H1 (cell line): ENCODE measurements around the gene TPP1. TPM values are rescaled to one million over a fixed set of nuclear protein-coding genes. Genes with fewer than 3 reads are reported as not detected.

Experiments
- CTCF ChIA-PET: fragments of 300-600 bp; sonication (Branson Sonifier 250); formaldehyde crosslinking; loops from one replicate; lab custom pipeline; 2021; ENCODE audit not compliant: partially characterized antibody; lab: Charles Lee
- POLR2A ChIA-PET: fragments of 300-600 bp; sonication (Branson Sonifier 250); formaldehyde crosslinking; loops from one replicate; lab custom pipeline; 2021; ENCODE audit warnings: inconsistent platforms; ENCODE audit not compliant: partially characterized antibody; lab: Charles Lee
- DNase-seq, 2 experiments: peaks; one replicate each; pipeline versions ENCODE4 v3.0.0 to v3.0.0-alpha.2; 2010 to 2022; ENCODE audit warnings: low spot score in 2 of 2, low read depth in 1 of 2, mixed read lengths in 1 of 2
- FAIRE-seq: peaks from 2 replicates; lab custom pipeline; 2011; peaks lifted over from hg19 to GRCh38; lab: Jason Lieb, UNC
- H2AFZ ChIP-seq: 2 replicates; pipeline ENCODE4 v1.8.1; 2012; ENCODE audit warnings: low read length, inconsistent platforms
- H2AK5ac ChIP-seq: 2 replicates; pipeline ENCODE4 v1.6.1; 2013; ENCODE audit warnings: low read depth, low read length
- H2BK120ac ChIP-seq: replicated peaks from 2 replicates; pipeline ENCODE3; 2013; ENCODE audit warnings: low read depth, low read length, inconsistent platforms
- H2BK12ac ChIP-seq: 2 replicates; pipeline ENCODE4 v1.6.1; 2013; ENCODE audit warnings: low read depth, low read length
- H2BK15ac ChIP-seq: 2 replicates; pipeline ENCODE4 v1.6.1; 2013; ENCODE audit warnings: low read length
- H2BK20ac ChIP-seq: 2 replicates; pipeline ENCODE4 v1.6.1; 2013; ENCODE audit warnings: low read length
- H2BK5ac ChIP-seq: 2 replicates; pipeline ENCODE4 v1.6.1; 2013; ENCODE audit warnings: low read depth, low read length
- H3K14ac ChIP-seq: 2 replicates; pipeline ENCODE4 v1.6.1; 2013; ENCODE audit warnings: inconsistent platforms; ENCODE audit not compliant: insufficient read length
- H3K18ac ChIP-seq: 2 replicates; pipeline ENCODE4 v1.6.1; 2013; ENCODE audit warnings: low read length; ENCODE audit errors: extremely low read depth
- H3K23ac ChIP-seq: 2 replicates; pipeline ENCODE4 v1.6.1; 2013; ENCODE audit warnings: inconsistent platforms; ENCODE audit not compliant: insufficient read length
- H3K23me2 ChIP-seq: 2 replicates; pipeline ENCODE4 v1.6.1; 2013; ENCODE audit warnings: low read depth, low read length
- H3K27ac ChIP-seq: 2 replicates; pipeline ENCODE4 v1.6.1; 2011; ENCODE audit warnings: low read depth, low read length, inconsistent platforms
- H3K27me3 ChIP-seq, 4 experiments: replicated peaks in 1 of 4; 1 replicate in 1 of 4; 2 replicates in 3 of 4; pipeline versions ENCODE4 v1.6.1 to v1.8.1; 2011 to 2013; ENCODE audit warnings: low read length in 3 of 4, mild to moderate bottlenecking in 3 of 4, inconsistent platforms in 2 of 4, mixed read lengths in 2 of 4, moderate library complexity in 1 of 4; ENCODE audit not compliant: control insufficient read depth in 3 of 4, insufficient read depth in 3 of 4; ENCODE audit errors: extremely low read depth in 1 of 4
- H3K36me3 ChIP-seq, 4 experiments: 2 replicates each; pipeline versions ENCODE4 v1.6.1 to v1.8.1; 2011 to 2013; ENCODE audit warnings: mild to moderate bottlenecking in 4 of 4, low read length in 3 of 4, moderate library complexity in 2 of 4, control low read depth in 1 of 4, inconsistent platforms in 1 of 4; ENCODE audit not compliant: insufficient read depth in 4 of 4, control insufficient read depth in 2 of 4
- H3K4ac ChIP-seq: replicated peaks from 2 replicates; pipeline ENCODE3; 2013; ENCODE audit warnings: low read length, low read depth, mixed read lengths, inconsistent platforms; ENCODE audit not compliant: insufficient read length
- H3K4me1 ChIP-seq, 4 experiments: replicated peaks in 1 of 4; 1 replicate in 1 of 4; 2 replicates in 3 of 4; pipeline versions ENCODE4 v1.6.1 to v1.8.1; 2011 to 2013; ENCODE audit warnings: low read length in 3 of 4, inconsistent platforms in 2 of 4, mixed read lengths in 1 of 4; ENCODE audit not compliant: insufficient read depth in 4 of 4, control insufficient read depth in 3 of 4
- H3K4me2 ChIP-seq, 2 experiments: 2 replicates each; pipeline versions ENCODE4 v1.6.1 to v1.8.1; 2011 to 2013; ENCODE audit warnings: low read depth in 2 of 2, low read length in 2 of 2, control low read depth in 1 of 2, inconsistent platforms in 1 of 2, mild to moderate bottlenecking in 1 of 2; ENCODE audit not compliant: insufficient read depth in 1 of 2
- H3K4me3 ChIP-seq, 4 experiments: fragments of 200-600, 300-600 bp in 1 of 4; sonication (generic), shearing (Covaris generic), sonication (Bioruptor Twin) in 1 of 4; 2 replicates each; pipeline versions ENCODE4 v1.5.1 to v1.8.1; 2011 to 2016; ENCODE audit warnings: low read length in 4 of 4, low read depth in 3 of 4, control low read depth in 2 of 4, inconsistent platforms in 2 of 4, mild to moderate bottlenecking in 2 of 4, mixed read lengths in 1 of 4, moderate library complexity in 1 of 4; ENCODE audit not compliant: insufficient read depth in 2 of 4; ENCODE audit errors: extremely low read depth in 1 of 4
- H3K56ac ChIP-seq: replicated peaks from 2 replicates; pipeline ENCODE3; 2013; ENCODE audit warnings: low read depth, mild to moderate bottlenecking, mixed read lengths, low read length, inconsistent platforms; ENCODE audit not compliant: insufficient read length
- H3K79me1 ChIP-seq: 2 replicates; pipeline ENCODE4 v1.6.1; 2013; ENCODE audit warnings: low read depth, low read length, control low read depth
- H3K79me2 ChIP-seq, 2 experiments: 2 replicates each; pipeline versions ENCODE4 v1.6.1 to v1.8.1; 2012 to 2013; ENCODE audit warnings: low read length in 2 of 2, mild to moderate bottlenecking in 2 of 2, inconsistent platforms in 1 of 2; ENCODE audit not compliant: insufficient read depth in 2 of 2, control insufficient read depth in 1 of 2
- H3K9ac ChIP-seq, 4 experiments: replicated peaks in 1 of 4; 1 replicate in 1 of 4; 2 replicates in 3 of 4; pipeline versions ENCODE4 v1.6.1 to v1.8.1; 2011 to 2013; ENCODE audit warnings: low read depth in 3 of 4, low read length in 3 of 4, control low read depth in 2 of 4, mild to moderate bottlenecking in 2 of 4, moderate library complexity in 2 of 4, inconsistent platforms in 1 of 4; ENCODE audit errors: extremely low read depth in 1 of 4
- H3K9me3 ChIP-seq, 2 experiments: 2 replicates each; pipeline versions ENCODE4 v1.6.1 to v1.8.1; 2012 to 2013; ENCODE audit warnings: mild to moderate bottlenecking in 2 of 2, moderate library complexity in 2 of 2, control low read depth in 1 of 2, inconsistent platforms in 1 of 2, low read depth in 1 of 2, low read length in 1 of 2, mixed read lengths in 1 of 2; ENCODE audit not compliant: insufficient read depth in 2 of 2
- H4K20me1 ChIP-seq, 2 experiments: replicated peaks in 1 of 2; 2 replicates each; pipeline versions ENCODE3 to v1.8.1; 2011 to 2013; ENCODE audit warnings: inconsistent platforms in 2 of 2, low read length in 2 of 2, mild to moderate bottlenecking in 1 of 2; ENCODE audit not compliant: insufficient read depth in 2 of 2, control insufficient read depth in 1 of 2
- H4K5ac ChIP-seq: 2 replicates; pipeline ENCODE4 v1.6.1; 2013; ENCODE audit warnings: low read length, low read depth, mixed read lengths, inconsistent platforms; ENCODE audit not compliant: insufficient read length
- H4K8ac ChIP-seq: 2 replicates; pipeline ENCODE4 v1.8.0; 2013; ENCODE audit warnings: mild to moderate bottlenecking, moderate library complexity, low read length, inconsistent platforms; ENCODE audit not compliant: insufficient read depth; ENCODE audit errors: extremely low read depth
- H4K91ac ChIP-seq: replicated peaks from 2 replicates; pipeline ENCODE3; 2013; ENCODE audit warnings: low read length, mixed read lengths, inconsistent platforms; ENCODE audit not compliant: insufficient read length
- BCL11A ChIP-seq, 2 experiments: IDR thresholded peaks; one replicate each; pipeline ENCODE4 v1.6.1; 2011; ENCODE audit warnings: low read depth in 2 of 2, low read length in 2 of 2, mild to moderate bottlenecking in 2 of 2
- EGR1 ChIP-seq: IDR thresholded peaks from 2 replicates; pipeline ENCODE4 v1.6.1; 2011; ENCODE audit warnings: low read depth, low read length, borderline replicate concordance
- HDAC2 ChIP-seq, 2 experiments: fragments of 300-600 bp in 1 of 2; sonication (generic) in 1 of 2; IDR thresholded peaks; 2 replicates each; pipeline ENCODE4 v1.6.1; 2011 to 2012; ENCODE audit warnings: low read depth in 2 of 2, low read length in 2 of 2, mild to moderate bottlenecking in 2 of 2, moderate library complexity in 2 of 2, borderline replicate concordance in 1 of 2, inconsistent platforms in 1 of 2
- KDM1A ChIP-seq: fragments of 200-600, 300-600 bp; sonication (generic); IDR thresholded peaks from 2 replicates; pipeline ENCODE4 v1.7.1; 2016; ENCODE audit warnings: mild to moderate bottlenecking, low read length, borderline replicate concordance
- KDM5A ChIP-seq: fragments of 200-600 bp; IDR thresholded peaks from 2 replicates; pipeline ENCODE4 v1.7.1; 2012; ENCODE audit warnings: mild to moderate bottlenecking, low read length, inconsistent platforms, mixed read lengths
- PHF8 ChIP-seq: fragments of 200-600 bp; sonication (generic); conservative IDR thresholded peaks from 2 replicates; pipeline ENCODE4 v1.7.1; 2012; ENCODE audit warnings: low read depth, mild to moderate bottlenecking, inconsistent platforms, low read length, moderate library complexity
- RXRA ChIP-seq: IDR thresholded peaks from 2 replicates; pipeline ENCODE4 v1.6.1; 2011; ENCODE audit warnings: low read depth, mild to moderate bottlenecking, low read length, moderate library complexity; ENCODE audit not compliant: insufficient read depth
- SP1 ChIP-seq: IDR thresholded peaks from 2 replicates; pipeline ENCODE4 v1.6.1; 2011; ENCODE audit warnings: low read depth, low read length
- TBP ChIP-seq: IDR thresholded peaks from 2 replicates; pipeline ENCODE4 v1.6.1; 2011; ENCODE audit warnings: low read depth, low read length, improper control_type of control experiment
- WGBS, 2 experiments: shearing (Covaris generic) in 1 of 2; methylation state at CpG; one replicate each; pipeline versions ENCODE4 v1.1.6 to v1.1.7; 2013 to 2015; ENCODE audit warnings: low lambda C conversion rate in 2 of 2, mixed read lengths in 2 of 2, inconsistent platforms in 1 of 2, low coverage in 1 of 2, missing lambda C conversion rate in 1 of 2; ENCODE audit not compliant: insufficient replicate concordance in 2 of 2, insufficient coverage in 1 of 2, insufficient read length in 1 of 2; ENCODE audit errors: extremely low coverage in 1 of 2, missing lambda C conversion rate in 1 of 2; 5-methylcytosine and 5-hydroxymethylcytosine counted together
- polyA plus RNA-seq, 7 experiments: library from polyadenylated mRNA; depleted of rRNA in 3 of 7; stranded (reverse) in 5 of 7; unstranded in 2 of 7; fragments of >200 nt in 5 of 7; fragments of 200-250 nt in 2 of 7; gene quantifications; 1 replicate in 5 of 7; 2 replicates in 1 of 7; 4 replicates in 1 of 7; pipeline versions ENCODE4 v1.2.1 to v1.2.3, GENCODE V29; 2011 to 2013; ENCODE audit warnings: missing spikeins in 2 of 7, mixed read lengths in 2 of 7
- total RNA-seq: library from RNA; stranded (reverse); fragmentation: NEBNext Ultra II Directional; extraction: Animal tissue kit (Norgen Biotek cat#: 25700); gene quantifications from 2 replicates; pipeline ENCODE4 v1.2.1, GENCODE V29; 2021

The TPP1 gene
- total and polyA plus RNA-seq, 2 of the 8 experiments (the other 6 are each of a cell fraction or from before 2014, with no cell fraction given) = 36.1 to 77.5 TPM

DNA sequence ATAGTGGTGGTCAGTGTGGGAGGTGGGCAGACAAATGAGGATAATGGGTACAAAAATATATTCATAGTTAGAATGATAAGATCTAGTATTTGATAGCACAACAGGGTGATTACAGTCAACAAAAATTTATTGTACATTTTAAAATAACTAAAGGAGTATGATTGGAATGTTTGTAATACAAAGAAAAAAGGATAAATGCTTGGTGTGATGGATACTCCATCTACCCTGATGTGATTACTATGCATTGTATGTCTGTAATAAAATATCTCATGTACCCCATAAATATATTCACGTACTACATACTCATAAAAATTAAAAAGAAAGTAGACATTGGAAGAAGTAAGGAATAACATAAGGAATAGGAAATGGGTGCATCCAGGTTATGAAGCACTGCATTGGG is 31.2 kb downstream of the TPP1 start:
- Histone ChIP-seq H3K23me2 (no peaks in the 10 kb centered on the region), H4K20me1 (no peaks in the 10 kb centered on the region), H3K36me3 (no peaks in the 10 kb centered on the region), H4K91ac (no peak overlapping the region), H3K27me3 (no peaks in the 10 kb centered on the region), H3K23ac (no peak overlapping the region), H3K79me1 (no peaks in the 10 kb centered on the region; the same call in 1 of the 2 replicates), H4K5ac (no peak overlapping the region), H2BK12ac (no peak overlapping the region), H2BK15ac (no peak overlapping the region), H3K14ac (no peak overlapping the region), H4K8ac (no peak overlapping the region), H2BK5ac (no peak overlapping the region), H2BK20ac (no peak overlapping the region), H3K9ac (no peak overlapping the region), H2BK120ac (no peak overlapping the region), H3K56ac (no peak overlapping the region), H2AK5ac (no peak overlapping the region), H3K4me1 (peaks cover 0 to 16% (median 10%) of the 10 kb centered on the region in 4 experiments; a peak in 5 of 7 replicates), H3K4me2 (no peak overlapping the region), H3K27ac (no peak overlapping the region), H3K79me2 (no peaks in the 10 kb centered on the region), H2AFZ (no peak overlapping the region), H3K18ac (no peak overlapping the region), H3K4ac (no peak overlapping the region), H3K9me3 (peaks cover 0 to 4% of the 10 kb centered on the region in 2 experiments; a peak in 1 of 4 replicates), H3K4me3 (no peak overlapping the region)
- ChIA-PET POLR2A (interaction anchor here (1.1 to 1.4 kb wide), 2 partner anchors 9 to 31 kb away, joined by 4 read pairs; partner anchors contain the start of gene TPP1), CTCF (interaction anchor here (1.1 to 3.0 kb wide), 6 partner anchors 8 to 57 kb away, joined by 3 to 11 read pairs (median 6); no protein-coding TSS in a partner anchor)
- TF ChIP-seq PHF8 (no peak), BCL11A (IDR thresholded peaks at IDR 0.05; ENCODE audit: low read depth in 2 of 2, low read length in 2 of 2) (no peak), TBP (no peak), EGR1 (no peak), KDM5A (no peak), SP1 (no peak), KDM1A (no peak), RXRA (no peak), HDAC2 (IDR thresholded peaks at IDR 0.05; ENCODE audit: borderline replicate concordance in 1 of 2, low read depth in 2 of 2, low read length in 2 of 2) (no peak)
- FAIRE-seq = no peak
- 100% methylated on average over 1 of the region's 1 CpG; no CpG with 5 or more reads in 1 of the 2 experiments for WGBS, 2 experiments
- DNase-seq = no peak
